OCI-LY1 (cell line): ENCODE data around the gene CLSTN3.

Source experiments
- H2AFZ ChIP-seq: fragments of 200-600 bp; sonication (generic), shearing (Covaris generic); 2 replicates; pipeline ENCODE4 v1.6.0; 2014; ENCODE audit warnings: antibody characterized with exemption, mild to moderate bottlenecking, low read length
- H3F3A ChIP-seq: fragments of 200-600 bp; sonication (generic), shearing (Covaris generic); 2 replicates; pipeline ENCODE4 v1.6.0; 2014; ENCODE audit warnings: mild to moderate bottlenecking, antibody characterized with exemption, low read length, moderate library complexity; ENCODE audit not compliant: insufficient read depth
- H3K27ac ChIP-seq: fragments of 200-600 bp; sonication (generic); 2 replicates; pipeline ENCODE4 v1.5.1; 2014; ENCODE audit warnings: low read length, mixed run types, mild to moderate bottlenecking, low read depth; ENCODE audit not compliant: poor library complexity, severe bottlenecking
- H3K27me3 ChIP-seq: fragments of 200-600 bp; sonication (generic); 2 replicates; pipeline ENCODE4 v1.6.0; 2014; ENCODE audit warnings: antibody characterized with exemption, mild to moderate bottlenecking, low read length, moderate library complexity; ENCODE audit not compliant: insufficient read depth
- H3K36me3 ChIP-seq: fragments of 200-600 bp; sonication (generic); 2 replicates; pipeline ENCODE4 v1.6.1; 2014; ENCODE audit warnings: mild to moderate bottlenecking, antibody characterized with exemption, low read length, moderate library complexity, mixed read lengths; ENCODE audit not compliant: insufficient read depth
- H3K4me1 ChIP-seq: fragments of 200-600 bp; sonication (generic); 2 replicates; pipeline ENCODE4 v1.5.1; 2014; ENCODE audit warnings: mild to moderate bottlenecking, low read length, moderate library complexity; ENCODE audit not compliant: insufficient read depth, severe bottlenecking
- H3K4me2 ChIP-seq: fragments of 200-600 bp; sonication (generic), shearing (Covaris generic); 2 replicates; pipeline ENCODE4 v1.6.1; 2014; ENCODE audit warnings: low read length
- H3K4me3 ChIP-seq: fragments of 200-600 bp; sonication (generic); 2 replicates; pipeline ENCODE4 v1.5.1; 2014; ENCODE audit warnings: low read length, low read depth, mild to moderate bottlenecking, mixed read lengths; ENCODE audit not compliant: poor library complexity, severe bottlenecking
- H3K79me2 ChIP-seq: fragments of 200-600 bp; shearing (Covaris generic); 2 replicates; pipeline ENCODE4 v1.6.1; 2016; ENCODE audit warnings: mixed run types, low read length, mixed read lengths; ENCODE audit not compliant: insufficient read depth
- H3K9ac ChIP-seq: fragments of 200-600 bp; sonication (generic), shearing (Covaris generic); 2 replicates; pipeline ENCODE4 v1.6.1; 2014; ENCODE audit warnings: mild to moderate bottlenecking, low read length, mixed read lengths
- H3K9me2 ChIP-seq: fragments of 200-600 bp; sonication (generic), shearing (Covaris generic); 2 replicates; pipeline ENCODE4 v1.6.1; 2014; ENCODE audit warnings: low read depth, mild to moderate bottlenecking, low read length, mixed read lengths
- H3K9me3 ChIP-seq: fragments of 200-600 bp; shearing (Covaris generic); 2 replicates; pipeline ENCODE4 v1.6.1; 2014; ENCODE audit warnings: low read length, mixed read lengths
- H4K20me1 ChIP-seq: fragments of 200-600 bp; sonication (generic), shearing (Covaris generic); 2 replicates; pipeline ENCODE4 v1.6.0; 2016; ENCODE audit warnings: mild to moderate bottlenecking, low read length; ENCODE audit not compliant: insufficient read depth
- EZH2 ChIP-seq: fragments of 200-600 bp; sonication (generic), shearing (Covaris generic); IDR thresholded peaks from 2 replicates; pipeline ENCODE4 v1.8.0; 2017; ENCODE audit warnings: borderline replicate concordance, mixed run types, mild to moderate bottlenecking, antibody characterized with exemption, low read length, moderate library complexity, mixed read lengths
- TF ChIP-seq, protein P1 (sequence below): fragments of 200-600 bp; sonication (generic), shearing (Covaris generic); IDR thresholded peaks from 2 replicates; pipeline ENCODE4 v1.5.1; 2017; ENCODE audit warnings: mild to moderate bottlenecking, antibody characterized with exemption, low read length, moderate library complexity, mixed read lengths

CLSTN3 gene

DNA sequence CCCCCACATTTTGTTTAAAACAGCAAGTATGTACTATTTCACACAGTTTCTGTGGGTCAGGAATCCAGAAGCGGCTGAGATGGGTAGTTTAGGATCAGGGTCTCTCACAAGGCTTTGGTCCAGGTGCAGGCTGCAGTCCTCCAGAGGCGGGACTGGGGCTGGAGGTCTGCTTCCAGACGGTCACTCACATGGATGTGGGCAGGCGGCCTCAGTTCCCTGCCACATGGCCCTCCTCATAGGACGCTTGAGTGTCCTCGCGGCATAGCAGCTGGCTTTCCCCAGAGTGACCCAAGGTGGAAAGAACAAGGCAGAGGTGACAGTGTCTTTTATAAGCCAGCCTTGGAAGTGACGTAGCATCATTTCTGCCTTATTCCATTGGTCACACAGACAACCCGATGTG is 13.3 kb upstream of the CLSTN3 start:
- H3K27ac ChIP-seq: no peak overlapping the region
- no peaks in the 10 kb centered on the region for H3K36me3 ChIP-seq
- no peaks in the 10 kb centered on the region for H3K4me1 ChIP-seq
- H3K4me2 ChIP-seq: no peak overlapping the region
- H3K27me3 ChIP-seq: no peaks in the 10 kb centered on the region
- no peak overlapping the region for H3K9ac ChIP-seq
- H3K4me3 ChIP-seq: no peak overlapping the region
- no peaks in the 10 kb centered on the region for H3K9me3 ChIP-seq
- H3F3A ChIP-seq: no peaks in the 10 kb centered on the region
- no peaks in the 10 kb centered on the region for H4K20me1 ChIP-seq
- H3K79me2 ChIP-seq: no peaks in the 10 kb centered on the region
- TF ChIP-seq, protein P1, sequence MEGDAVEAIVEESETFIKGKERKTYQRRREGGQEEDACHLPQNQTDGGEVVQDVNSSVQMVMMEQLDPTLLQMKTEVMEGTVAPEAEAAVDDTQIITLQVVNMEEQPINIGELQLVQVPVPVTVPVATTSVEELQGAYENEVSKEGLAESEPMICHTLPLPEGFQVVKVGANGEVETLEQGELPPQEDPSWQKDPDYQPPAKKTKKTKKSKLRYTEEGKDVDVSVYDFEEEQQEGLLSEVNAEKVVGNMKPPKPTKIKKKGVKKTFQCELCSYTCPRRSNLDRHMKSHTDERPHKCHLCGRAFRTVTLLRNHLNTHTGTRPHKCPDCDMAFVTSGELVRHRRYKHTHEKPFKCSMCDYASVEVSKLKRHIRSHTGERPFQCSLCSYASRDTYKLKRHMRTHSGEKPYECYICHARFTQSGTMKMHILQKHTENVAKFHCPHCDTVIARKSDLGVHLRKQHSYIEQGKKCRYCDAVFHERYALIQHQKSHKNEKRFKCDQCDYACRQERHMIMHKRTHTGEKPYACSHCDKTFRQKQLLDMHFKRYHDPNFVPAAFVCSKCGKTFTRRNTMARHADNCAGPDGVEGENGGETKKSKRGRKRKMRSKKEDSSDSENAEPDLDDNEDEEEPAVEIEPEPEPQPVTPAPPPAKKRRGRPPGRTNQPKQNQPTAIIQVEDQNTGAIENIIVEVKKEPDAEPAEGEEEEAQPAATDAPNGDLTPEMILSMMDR: no peak
- no peak for TF ChIP-seq EZH2
- H2AFZ ChIP-seq: no peak overlapping the region
- H3K9me2 ChIP-seq: no peaks in the 10 kb centered on the region

DNA sequence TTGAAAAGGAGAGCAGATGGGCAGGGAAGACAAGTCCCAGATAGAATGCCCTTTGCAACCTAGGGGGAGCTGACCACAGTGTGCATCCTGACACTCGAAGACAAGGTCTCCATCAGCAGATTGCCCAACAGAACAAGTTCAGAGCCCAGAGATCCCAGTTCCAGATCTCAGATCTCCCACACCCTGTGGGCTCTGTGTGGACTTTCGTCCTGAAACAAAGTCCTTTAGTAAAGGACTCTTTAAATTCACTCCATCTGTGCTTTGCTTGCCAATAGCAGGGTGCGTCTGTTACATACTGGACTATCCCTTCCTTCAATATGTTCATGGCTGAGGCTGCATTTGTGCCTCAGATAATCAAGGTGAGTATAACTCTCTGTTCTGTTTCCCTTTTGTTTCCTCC is 12.5 kb upstream of the CLSTN3 start:
- H3K9ac ChIP-seq: no peak overlapping the region
- no peaks in the 10 kb centered on the region for H3F3A ChIP-seq
- H3K27ac ChIP-seq: no peak overlapping the region
- no peak overlapping the region for H3K4me3 ChIP-seq
- H3K27me3 ChIP-seq: no peaks in the 10 kb centered on the region
- no peaks in the 10 kb centered on the region for H4K20me1 ChIP-seq
- no peaks in the 10 kb centered on the region for H3K9me3 ChIP-seq
- no peaks in the 10 kb centered on the region for H3K79me2 ChIP-seq
- no peaks in the 10 kb centered on the region for H3K4me1 ChIP-seq
- no peaks in the 10 kb centered on the region for H3K9me2 ChIP-seq
- no peak for TF ChIP-seq EZH2
- TF ChIP-seq, protein P1: no peak
- H2AFZ ChIP-seq: no peak overlapping the region
- H3K36me3 ChIP-seq: no peaks in the 10 kb centered on the region
- no peak overlapping the region for H3K4me2 ChIP-seq

DNA sequence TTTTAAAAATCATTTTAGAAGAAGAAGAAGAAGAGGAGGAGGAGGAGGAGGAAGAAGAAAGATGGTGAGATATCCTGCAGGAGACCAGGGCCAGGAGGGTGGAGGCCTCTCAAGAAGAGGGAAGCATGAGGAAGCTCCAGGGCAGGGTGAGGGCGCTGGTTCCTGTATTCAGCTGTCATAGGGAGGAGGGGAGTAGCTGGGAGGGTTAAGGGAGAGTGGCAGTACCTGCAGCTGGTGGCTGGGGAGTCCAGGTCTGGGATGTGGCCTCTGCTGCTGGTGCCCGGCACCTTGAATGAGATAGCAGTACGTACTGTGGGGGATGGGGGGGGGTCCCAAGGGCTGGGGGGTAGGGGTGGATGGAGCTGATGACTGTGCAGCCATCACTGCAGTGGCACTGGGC is 11.3 kb upstream of the CLSTN3 start:
- Histone ChIP-seq H3K27me3 (no peaks in the 10 kb centered on the region), H3K27ac (no peak overlapping the region), H3K36me3 (no peaks in the 10 kb centered on the region), H3K4me3 (no peak overlapping the region), H3K9me3 (no peaks in the 10 kb centered on the region), H3K9ac (no peak overlapping the region), H3F3A (no peaks in the 10 kb centered on the region), H3K9me2 (no peaks in the 10 kb centered on the region), H3K4me2 (no peak overlapping the region), H2AFZ (no peak overlapping the region), H3K4me1 (no peaks in the 10 kb centered on the region), H4K20me1 (no peaks in the 10 kb centered on the region), H3K79me2 (no peaks in the 10 kb centered on the region)
- TF ChIP-seq, protein P1: no peak
- TF ChIP-seq EZH2: no peak
